GM19351 (cell line): Measurements from ENCODE around the gene COA8.

Experiments
- ATAC-seq: cut with Tn5 transposase; IDR thresholded peaks from one replicate; pipeline ENCODE4 v1.9.1; 2021; ENCODE audit warnings: mild to moderate bottlenecking, moderate library complexity; ENCODE audit not compliant: unreplicated experiment

Gene COA8

GRCh38 chr14:103535891-103536565 lies 26.7 kb upstream of the COA8 start:
- ATAC-seq, result no peak

- no peak for ATAC-seq
These were observed 26.1 kb upstream of the COA8 start for GRCh38 chr14:103536693-103537092.

- ATAC-seq, result no peak
These were observed 25.4 kb upstream of the COA8 start for GRCh38 chr14:103537175-103537990.

GRCh38 chr14:103538291-103539055 lies 24.3 kb upstream of the COA8 start:
- no peak for ATAC-seq

- ATAC-seq, result no peak
These were observed 23.5 kb upstream of the COA8 start for GRCh38 chr14:103539056-103539825.

- ATAC-seq, result no peak
These were observed 21.7 kb upstream of the COA8 start for GRCh38 chr14:103540821-103541708.

GRCh38 chr14:103541709-103542604 lies 20.8 kb upstream of the COA8 start:
- no peak for ATAC-seq

- ATAC-seq, result no peak
These were observed 20.1 kb upstream of the COA8 start for GRCh38 chr14:103542605-103543088.

- ATAC-seq, result no peak
These were observed 19.6 kb upstream of the COA8 start for GRCh38 chr14:103543140-103543539.

- no peak for ATAC-seq
These were observed 18.9 kb upstream of the COA8 start for GRCh38 chr14:103543721-103544387.

- ATAC-seq, result no peak
These were observed 18.2 kb upstream of the COA8 start for GRCh38 chr14:103544388-103545218.

GRCh38 chr14:103545219-103545914 lies 17.4 kb upstream of the COA8 start:
- no peak for ATAC-seq

- ATAC-seq, result no peak
These were observed 16.7 kb upstream of the COA8 start for GRCh38 chr14:103545915-103546651.

GRCh38 chr14:103546652-103547454 lies 15.9 kb upstream of the COA8 start:
- no peak for ATAC-seq

GRCh38 chr14:103547455-103547940 lies 15.3 kb upstream of the COA8 start:
- no peak for ATAC-seq
